Embryonic facial prominence (tissue), 1 donor: ENCODE measurements around the gene SERF1B.
"Not testable (repeated sequence)": the region's sequence is repeated elsewhere in the genome, so short reads cannot be mapped to it uniquely, and the experiment has no call there.

Source experiments
- DNase-seq: peaks from one replicate; pipeline ENCODE4 v3.0.0-alpha.2; 2016; ENCODE audit errors: extremely low spot score

SERF1B gene

DNA sequence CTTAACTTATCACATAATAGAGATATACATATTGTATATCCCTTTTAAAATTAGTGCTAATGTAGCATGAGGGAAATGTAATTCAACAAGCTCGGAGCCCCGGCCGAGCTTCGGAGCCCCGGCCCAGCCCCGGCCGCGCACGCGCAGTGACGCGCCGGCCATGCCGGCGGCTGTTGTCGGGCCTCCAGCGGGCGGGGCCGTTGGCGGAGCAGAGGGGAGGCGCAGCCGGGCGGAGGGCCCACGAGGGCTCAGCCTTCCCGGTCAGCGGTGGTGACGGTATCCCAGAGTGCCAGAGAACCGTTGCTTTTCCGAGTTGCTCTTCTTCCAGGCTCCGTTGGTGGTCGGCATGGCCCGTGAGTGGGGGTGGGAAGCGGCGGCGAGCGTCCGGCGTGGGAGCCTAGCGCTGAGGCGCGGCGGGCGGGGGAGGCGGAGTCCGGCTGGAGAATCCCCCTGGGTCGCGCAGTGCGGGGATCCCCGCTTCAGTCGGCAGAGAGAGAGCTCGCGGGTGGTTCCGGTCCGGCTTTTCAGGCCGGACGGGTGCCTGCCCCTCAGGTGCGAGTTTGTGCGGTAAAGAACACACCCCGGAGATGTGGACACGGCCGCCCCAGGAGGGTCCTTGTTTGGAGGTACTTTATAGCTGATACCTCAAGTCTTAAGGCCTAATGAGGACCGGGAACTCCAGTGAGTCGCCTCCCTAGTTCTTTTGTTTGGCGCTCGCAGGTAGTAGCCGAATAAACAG lies at the start of gene SERF1B:
Gene SERF1B (plus strand): TSS at position 146 of the 739 bp plus-strand sequence. CDS start 201 bp downstream, at position 347.
- DNase-seq, result not testable (repeated sequence)

DNA sequence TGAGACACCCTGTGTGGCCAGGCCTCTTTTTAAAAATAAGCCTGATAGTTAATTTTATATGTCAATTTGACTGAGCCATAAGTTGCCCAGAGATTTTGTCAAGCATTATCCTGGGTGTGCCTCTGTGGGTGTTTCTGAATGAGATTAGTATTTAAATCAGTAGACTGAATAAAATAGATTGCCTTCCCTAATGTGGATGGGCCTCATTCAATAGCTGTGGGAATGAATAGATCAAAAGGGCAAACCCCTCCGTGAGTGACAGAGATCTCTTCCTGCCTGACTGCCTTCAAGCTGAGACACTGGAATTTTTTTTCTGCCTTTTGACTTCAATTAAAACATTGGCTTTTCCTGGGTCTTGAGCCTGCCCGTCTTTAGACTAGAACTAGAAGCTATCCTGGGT lies 33.3 kb upstream of the SERF1B start:
- DNase-seq, result not testable (repeated sequence)

DNA sequence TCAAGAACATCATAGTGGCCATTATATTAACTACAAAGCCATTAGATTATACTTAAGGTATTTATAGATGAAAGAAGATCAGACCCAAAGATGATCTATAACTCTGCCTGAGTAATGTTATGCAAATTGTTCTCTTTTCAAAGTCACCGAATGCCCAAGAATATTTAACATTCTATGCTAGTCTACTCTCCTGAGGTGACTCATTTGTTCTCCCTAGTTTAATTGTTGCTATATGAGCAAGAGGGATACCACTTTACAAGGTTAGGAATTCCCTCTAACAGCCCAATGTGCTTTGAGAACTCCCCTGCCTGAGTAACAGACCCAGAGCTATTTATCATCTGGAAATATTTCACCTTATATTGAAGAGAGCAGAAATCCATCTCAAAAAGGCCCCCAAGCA lies 29.5 kb upstream of the SERF1B start:
- not testable (repeated sequence) for DNase-seq

DNA sequence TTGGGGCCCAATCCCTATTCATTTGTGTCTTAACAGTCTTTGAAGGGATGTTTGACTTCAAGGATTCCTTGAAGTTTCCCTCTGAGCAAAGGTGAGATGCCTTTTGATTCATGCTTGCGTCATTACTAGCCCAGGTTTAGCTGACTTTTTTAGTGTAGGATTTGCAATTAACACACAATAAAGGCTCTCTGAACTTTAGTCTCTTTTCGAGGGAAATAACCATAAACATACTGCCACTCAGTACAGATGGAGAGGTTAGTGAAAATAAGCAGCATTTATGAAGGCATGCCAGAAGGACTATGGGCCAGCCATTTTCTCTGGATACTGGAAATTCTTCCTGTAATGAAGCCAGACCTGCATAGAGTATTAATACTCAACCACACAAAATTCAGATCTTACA lies 4.4 kb upstream of the SERF1B start:
- not testable (repeated sequence) for DNase-seq

DNA sequence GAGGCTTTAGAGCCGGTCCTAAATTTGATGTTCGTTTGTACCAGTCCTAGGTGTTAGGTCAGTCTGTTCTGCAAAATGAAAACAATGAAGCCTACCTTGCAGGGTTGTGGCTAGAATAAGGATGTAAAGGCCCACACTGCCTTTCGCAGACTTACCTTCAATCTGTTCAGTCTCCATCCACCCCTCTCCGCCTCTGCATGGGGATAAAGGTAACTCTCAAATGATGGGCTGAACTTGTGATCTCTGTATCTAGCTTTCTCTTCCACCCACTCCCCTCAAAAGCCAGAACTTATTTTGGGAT lies 744 bp downstream of the SERF1B start:
- not testable (repeated sequence) for DNase-seq

DNA sequence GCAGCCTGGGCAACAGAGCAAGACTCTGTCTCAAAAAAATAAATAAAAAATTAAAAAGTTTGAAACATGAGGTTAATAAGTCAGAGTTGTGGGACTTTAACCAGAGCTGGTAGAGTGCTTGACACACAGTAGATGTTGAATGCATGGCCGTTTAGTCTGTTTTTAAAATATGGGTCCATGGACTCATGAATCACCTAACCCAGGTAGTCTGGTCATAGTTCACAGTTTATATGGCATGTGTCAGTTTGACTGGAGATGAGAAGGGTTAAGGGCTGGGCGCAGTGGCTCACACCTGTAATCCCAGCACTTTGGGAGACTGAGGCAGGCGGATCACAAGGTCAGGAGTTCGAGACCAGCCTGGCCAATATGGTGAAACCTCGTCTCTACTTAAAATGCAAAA lies 6.2 kb downstream of the SERF1B start:
- not testable (repeated sequence) for DNase-seq

DNA sequence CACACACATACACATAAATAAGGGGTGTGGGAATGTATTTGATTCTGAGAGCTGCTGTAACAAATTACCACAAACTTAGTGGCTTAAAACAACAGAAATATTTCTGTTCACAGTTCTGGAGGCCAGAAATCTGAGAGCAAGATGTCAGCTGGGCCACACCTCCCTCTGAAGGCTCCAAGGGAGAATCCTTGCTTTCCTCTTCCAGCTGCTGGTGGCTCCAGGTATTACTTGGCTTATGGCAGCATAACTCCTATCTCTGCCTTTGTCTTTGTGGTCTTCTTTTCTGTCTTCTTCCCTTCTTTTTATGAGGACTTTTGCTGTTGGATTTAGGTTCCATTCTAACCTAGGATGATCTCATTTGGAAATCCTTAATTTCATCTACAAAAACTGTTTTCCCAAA lies 16.4 kb downstream of the SERF1B start:
- DNase-seq, result not testable (repeated sequence)

DNA sequence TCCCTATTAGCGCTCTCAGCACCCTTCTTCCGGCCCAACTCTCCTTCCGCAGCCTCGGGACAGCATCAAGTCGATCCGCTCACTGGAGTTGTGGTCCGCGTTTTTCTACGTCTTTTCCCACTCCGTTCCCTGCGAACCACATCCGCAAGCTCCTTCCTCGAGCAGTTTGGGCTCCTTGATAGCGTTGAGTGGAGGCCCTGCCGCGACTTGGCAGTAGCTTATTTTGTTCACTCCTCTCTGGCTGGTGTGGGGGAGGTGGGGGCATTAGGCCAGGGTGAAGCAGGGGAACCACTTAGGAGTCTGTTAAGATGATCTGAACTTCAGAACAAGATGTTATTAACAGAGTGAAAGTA lies 24.7 kb downstream of the SERF1B start:
- DNase-seq, result not testable (repeated sequence)

DNA sequence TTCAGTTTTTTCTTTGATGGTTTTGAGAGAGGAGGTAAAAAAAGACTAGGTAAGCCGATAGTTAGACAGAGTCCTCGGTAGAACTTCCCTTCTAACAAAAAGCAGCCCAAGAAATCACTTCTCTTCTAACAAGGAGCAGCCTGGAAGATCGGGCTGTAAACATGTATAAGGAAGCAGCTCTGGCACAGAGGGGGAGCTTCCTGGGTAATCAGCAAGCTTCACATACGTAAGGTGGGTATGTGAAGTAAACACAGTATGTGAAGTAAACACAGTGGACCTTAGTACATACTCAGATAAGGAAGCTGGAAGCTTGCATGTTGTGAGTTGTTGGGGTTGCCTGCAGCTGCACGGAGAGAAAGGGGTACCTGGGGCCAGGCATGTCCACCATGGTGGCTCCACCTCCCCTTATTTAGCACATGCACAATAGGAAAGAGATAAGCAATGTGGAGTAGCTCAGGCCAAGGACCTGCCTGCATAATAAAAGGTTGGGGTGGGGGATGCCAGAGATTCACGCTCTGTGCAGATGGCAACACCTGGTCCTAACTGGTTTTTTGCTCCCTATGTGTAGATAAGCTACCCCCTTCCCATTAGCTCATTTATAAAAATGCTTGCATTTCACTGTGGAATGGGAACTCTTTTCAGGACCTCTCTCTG lies 31.4 kb downstream of the SERF1B start:
- DNase-seq, result not testable (repeated sequence)

DNA sequence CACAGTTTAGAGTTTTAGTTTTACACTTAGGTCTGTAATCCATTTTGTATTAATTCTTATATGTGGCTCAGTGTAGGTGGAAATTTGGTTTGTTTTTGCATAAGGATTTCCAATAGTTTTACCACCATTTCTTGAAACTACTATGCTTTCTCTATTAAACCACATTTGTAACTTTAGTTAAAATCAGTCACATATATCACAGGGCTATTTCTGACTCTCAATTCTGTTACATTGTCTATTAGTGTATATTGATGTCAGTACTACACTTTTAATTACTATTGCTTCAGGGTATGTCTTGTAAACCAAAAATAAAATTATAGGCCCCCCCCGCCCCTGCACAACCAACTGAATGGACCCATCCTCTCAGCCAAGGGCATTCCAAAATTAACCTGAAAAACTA lies 32.1 kb downstream of the SERF1B start:
- DNase-seq, result not testable (repeated sequence)

DNA sequence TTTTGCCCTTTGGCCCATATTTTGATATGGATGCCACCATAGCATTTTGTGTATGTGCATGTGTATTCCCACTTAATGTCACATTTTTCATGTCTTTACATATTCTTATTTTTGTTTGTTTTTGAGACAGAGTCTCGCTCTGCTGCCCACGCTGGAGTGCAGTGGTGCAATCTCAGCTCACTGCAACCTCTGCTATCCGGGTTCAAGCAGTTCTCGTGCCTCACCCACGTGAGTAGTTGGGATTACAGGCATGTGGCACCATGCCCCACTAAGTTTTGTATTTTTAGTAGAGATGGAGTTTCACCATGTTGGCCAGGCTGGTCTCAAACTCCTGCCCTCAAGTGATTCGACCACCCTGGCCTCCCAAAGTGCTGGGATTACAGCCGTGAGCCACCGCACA lies 52.6 kb downstream of the SERF1B start:
- not testable (repeated sequence) for DNase-seq

DNA sequence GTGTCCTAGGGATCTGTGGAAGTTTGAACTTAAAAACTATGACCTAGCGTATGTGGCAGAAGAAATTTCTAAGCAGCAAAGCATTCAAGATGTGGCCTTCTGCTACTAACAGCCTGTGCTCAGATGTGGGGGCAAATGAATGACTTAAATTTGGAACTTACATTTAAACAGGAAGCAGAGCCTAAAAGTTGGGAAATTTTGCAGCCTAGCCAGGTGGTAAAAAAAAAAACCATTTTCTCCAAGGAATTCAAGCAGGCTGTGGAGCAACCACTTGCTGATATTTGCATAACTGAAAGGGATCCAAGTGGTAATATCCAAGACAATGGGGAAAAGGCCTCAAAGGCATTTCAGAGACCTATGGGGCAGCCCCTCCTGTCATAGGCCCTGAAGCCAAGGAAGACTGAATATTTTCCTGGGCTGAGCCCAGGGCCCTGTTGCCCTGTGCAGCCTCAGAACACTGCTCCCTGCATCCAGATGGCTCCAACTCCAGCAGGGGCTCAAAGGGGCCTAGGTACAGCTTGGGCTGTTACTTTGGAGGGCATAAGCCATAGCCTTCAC lies 63.9 kb downstream of the SERF1B start:
- DNase-seq, result not testable (repeated sequence)

DNA sequence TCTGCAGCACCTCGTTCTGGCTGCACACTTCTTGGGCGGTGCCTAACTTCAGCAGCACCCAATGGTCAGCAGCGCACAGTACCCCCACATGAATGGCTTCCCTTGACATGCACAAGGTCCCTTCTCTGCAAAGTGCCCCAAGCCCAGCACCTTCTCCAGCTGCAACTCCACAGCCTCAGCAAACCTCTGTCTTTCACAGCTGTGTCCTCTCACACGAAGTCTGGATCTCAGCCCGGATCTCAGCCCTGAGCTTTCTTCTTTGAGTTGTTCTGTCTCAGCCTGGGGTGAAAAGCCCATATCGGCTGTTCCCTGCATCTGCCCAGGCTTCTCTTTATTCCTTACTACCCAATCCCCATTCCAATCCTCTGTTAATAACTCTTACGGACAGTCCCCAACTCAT lies 66.7 kb downstream of the SERF1B start:
- not testable (repeated sequence) for DNase-seq
